Suprapubic skin (tissue), 4 donors: Measurements from ENCODE around the gene RPL7A. TPM values are rescaled to one million over a fixed set of nuclear protein-coding genes. Genes with fewer than 3 reads are reported as not detected.
"Not testable (repeated sequence)": the region's sequence is repeated elsewhere in the genome, so short reads cannot be mapped to it uniquely, and the experiment has no call there.

Experiments
- DNase-seq, 2 donors: peaks; one replicate each; pipeline ENCODE4 v3.0.0-alpha.2; 2019; ENCODE audit warnings: low spot score in 2 of 2
- H3K27ac ChIP-seq: fragments of 200-600 bp; sonication (generic); one replicate; pipeline ENCODE4 v1.5.1; 2019
- H3K27me3 ChIP-seq: fragments of 200-600 bp; sonication (generic); one replicate; pipeline ENCODE4 v1.5.1; 2019
- H3K36me3 ChIP-seq: fragments of 200-600 bp; sonication (generic); one replicate; pipeline ENCODE4 v1.5.1; 2019
- H3K4me1 ChIP-seq: fragments of 200-600 bp; sonication (generic); one replicate; pipeline ENCODE4 v1.5.1; 2019
- H3K4me3 ChIP-seq: fragments of 200-600 bp; sonication (generic); one replicate; pipeline ENCODE4 v1.5.1; 2019; ENCODE audit warnings: mild to moderate bottlenecking
- H3K9me3 ChIP-seq: fragments of 200-600 bp; sonication (generic); one replicate; pipeline ENCODE4 v1.5.1; 2019
- CTCF ChIP-seq, 2 donors: fragments of 200-600 bp in 1 of 2; fragments of 450-650 bp in 1 of 2; sonication (generic) in 1 of 2; IDR thresholded peaks; one replicate each; pipeline ENCODE4 v1.5.1; 2016 to 2019; ENCODE audit warnings: antibody characterized with exemption in 2 of 2, mild to moderate bottlenecking in 1 of 2, moderate library complexity in 1 of 2
- EP300 ChIP-seq: sonication (generic); formaldehyde crosslinking; IDR thresholded peaks from one replicate; pipeline ENCODE4 v1.6.1; 2017; ENCODE audit warnings: antibody characterized with exemption
- POLR2A ChIP-seq, 2 donors: fragments of 450-650 bp; IDR thresholded peaks; one replicate each; pipeline ENCODE4 v1.6.1; 2017; ENCODE audit warnings: antibody characterized with exemption in 2 of 2, mild to moderate bottlenecking in 2 of 2, moderate library complexity in 2 of 2
- POLR2AphosphoS5 ChIP-seq, 3 donors: sonication (generic); formaldehyde crosslinking; IDR thresholded peaks; one replicate each; pipeline ENCODE4 v1.6.1; 2017; ENCODE audit warnings: antibody characterized with exemption in 3 of 3
- WGBS: methylation state at CpG from one replicate; pipeline ENCODE4 v1.1.5; 2018; 5-methylcytosine and 5-hydroxymethylcytosine counted together
- total RNA-seq, 4 donors: library from RNA; depleted of rRNA; stranded (reverse); fragments of >200 nt; gene quantifications; one replicate each; pipeline ENCODE4 v1.1.0, GENCODE V29; 2016

Gene RPL7A
- total RNA-seq, 4 donors from 2014 or later: 1,468 to 3,048 (median 2,531) TPM

- Histone ChIP-seq H3K27ac (peak within 1 kb of the TSS; percentile 97), H3K36me3 (no peaks in the 10 kb centered on the region), H3K9me3 (no peaks in the 10 kb centered on the region), H3K4me3 (peak within 1 kb of the TSS; percentile 87), H3K27me3 (no peaks in the 10 kb centered on the region), H3K4me1 (peaks cover 62% of the 10 kb centered on the region)
- peak; percentile 96 for DNase-seq
- TF ChIP-seq POLR2AphosphoS5 (IDR thresholded peaks at IDR 0.05): peak in 2 of 3 donors; percentile 25 to 33
- no peak for TF ChIP-seq EP300
- TF ChIP-seq CTCF (IDR thresholded peaks at IDR 0.05): no peak
- peak; percentile 49 to 90 for TF ChIP-seq POLR2A (IDR thresholded peaks at IDR 0.05)
- 20% methylated on average over 1 of the region's 120 CpGs for WGBS
These were observed 28.0 kb downstream of the RPL7A start, which contains the start of the genes STKLD1 and SURF4 for GRCh38 chr9:133375724-133376654. TSS of gene STKLD1 (plus strand) at chr9:133376366. CDS start at chr9:133376474, 108 bp downstream. TSS of gene SURF4 (minus strand) at chr9:133376060. CDS start at chr9:133375969, 91 bp downstream.

- H3K27me3 ChIP-seq, DNase-seq, H3K36me3 ChIP-seq, H3K9me3 ChIP-seq, H3K4me3 ChIP-seq: not testable (repeated sequence)
- H3K27ac ChIP-seq: peak overlapping the region; percentile 39
- 76% methylated on average over 14 of the region's 14 CpGs for WGBS
- H3K4me1 ChIP-seq: peaks cover 49% of the 10 kb centered on the region
These were observed 29.3 kb downstream of the RPL7A start for GRCh38 chr9:133377280-133377679.

GRCh38 chr9:133377721-133378216, 29.8 kb downstream of the RPL7A start:
- H3K27me3 ChIP-seq: no peaks in the 10 kb centered on the region
- TF ChIP-seq POLR2A (IDR thresholded peaks at IDR 0.05): no peak
- TF ChIP-seq POLR2AphosphoS5 (IDR thresholded peaks at IDR 0.05): peak in 1 of 3 donors; percentile 58
- no peak for DNase-seq
- no peaks in the 10 kb centered on the region for H3K9me3 ChIP-seq
- H3K4me1 ChIP-seq: peaks cover 45% of the 10 kb centered on the region
- peak overlapping the region; percentile 39 for H3K27ac ChIP-seq
- no peaks in the 10 kb centered on the region for H3K36me3 ChIP-seq
- WGBS: 54% methylated on average over 3 of the region's 6 CpGs
- no peak overlapping the region for H3K4me3 ChIP-seq

GRCh38 chr9:133378408-133378962, 30.5 kb downstream of the RPL7A start:
- Histone ChIP-seq H3K36me3 (no peaks in the 10 kb centered on the region), H3K4me3 (no peak overlapping the region), H3K9me3 (no peaks in the 10 kb centered on the region), H3K27ac (no peak overlapping the region), H3K27me3 (no peaks in the 10 kb centered on the region), H3K4me1 (peaks cover 38% of the 10 kb centered on the region)
- WGBS: 67% methylated on average over 1 of the region's 1 CpG
- no peak for DNase-seq
- TF ChIP-seq POLR2AphosphoS5 (IDR thresholded peaks at IDR 0.05): no peak
- no peak for TF ChIP-seq POLR2A (IDR thresholded peaks at IDR 0.05)
- no peak for TF ChIP-seq EP300
- no peak for TF ChIP-seq CTCF (IDR thresholded peaks at IDR 0.05)

GRCh38 chr9:133379153-133380086, 31.4 kb downstream of the RPL7A start:
- no peak overlapping the region for H3K4me3 ChIP-seq
- H3K36me3 ChIP-seq: no peaks in the 10 kb centered on the region
- DNase-seq: no peak
- 90% methylated on average over 14 of the region's 14 CpGs for WGBS
- H3K27me3 ChIP-seq: no peaks in the 10 kb centered on the region
- no peak overlapping the region for H3K27ac ChIP-seq
- H3K9me3 ChIP-seq: no peaks in the 10 kb centered on the region
- TF ChIP-seq POLR2A (IDR thresholded peaks at IDR 0.05) (no peak), POLR2AphosphoS5 (IDR thresholded peaks at IDR 0.05) (no peak), EP300 (no peak), CTCF (IDR thresholded peaks at IDR 0.05) (no peak)
- H3K4me1 ChIP-seq: peaks cover 29% of the 10 kb centered on the region
